GM21381 (cell line): ENCODE data around the gene RCAN3.
"Not testable (repeated sequence)": the region's sequence is repeated elsewhere in the genome, so short reads cannot be mapped to it uniquely, and the experiment has no call there.

Source experiments
- ATAC-seq: cut with Tn5 transposase; IDR thresholded peaks from one replicate; pipeline ENCODE4 v1.9.1; 2021; ENCODE audit warnings: mild to moderate bottlenecking, moderate library complexity; ENCODE audit not compliant: unreplicated experiment

The RCAN3 gene

GRCh38 chr1:24484199-24484598 is 18.4 kb upstream of the RCAN3 start:
- no peak for ATAC-seq

DNA sequence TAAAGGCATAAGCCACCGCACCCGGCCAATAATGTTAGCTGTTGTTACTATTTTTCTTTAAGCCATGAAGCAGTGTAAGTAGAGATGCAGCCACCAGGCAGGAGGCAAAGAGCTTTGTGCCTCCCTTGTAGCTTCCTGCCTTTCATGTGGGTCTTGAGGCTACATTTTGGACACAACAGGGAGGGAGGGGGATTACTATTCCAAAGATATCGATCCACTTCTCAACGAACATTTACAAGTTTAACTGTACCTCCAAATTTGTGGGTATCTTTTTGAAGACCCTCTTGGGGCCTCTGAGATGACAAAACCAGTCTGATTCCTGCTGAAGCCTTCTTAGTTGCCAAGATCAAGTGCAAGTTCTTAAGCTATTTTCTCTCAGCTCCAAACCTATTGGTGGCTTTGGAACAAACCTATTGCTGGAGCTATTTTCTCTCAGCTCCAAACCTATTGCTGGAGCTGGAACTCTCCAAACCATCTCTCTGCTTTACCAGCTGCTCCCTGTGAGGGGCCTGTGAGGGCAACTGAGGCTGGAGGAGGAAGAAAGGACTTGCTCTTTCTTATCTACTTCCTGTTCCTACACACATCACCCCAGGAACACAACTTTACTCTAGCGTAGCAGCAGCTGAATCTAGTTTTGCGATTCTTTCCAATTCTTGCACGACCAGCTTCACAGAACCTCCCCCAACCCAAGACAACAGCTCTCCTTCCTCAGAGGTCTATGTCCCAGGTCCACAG is 16.1 kb upstream of the RCAN3 start:
- no peak for ATAC-seq

GRCh38 chr1:24487455-24487854 is 15.2 kb upstream of the RCAN3 start:
- no peak for ATAC-seq

GRCh38 chr1:24488159-24488558 is 14.5 kb upstream of the RCAN3 start:
- not testable (repeated sequence) for ATAC-seq

DNA sequence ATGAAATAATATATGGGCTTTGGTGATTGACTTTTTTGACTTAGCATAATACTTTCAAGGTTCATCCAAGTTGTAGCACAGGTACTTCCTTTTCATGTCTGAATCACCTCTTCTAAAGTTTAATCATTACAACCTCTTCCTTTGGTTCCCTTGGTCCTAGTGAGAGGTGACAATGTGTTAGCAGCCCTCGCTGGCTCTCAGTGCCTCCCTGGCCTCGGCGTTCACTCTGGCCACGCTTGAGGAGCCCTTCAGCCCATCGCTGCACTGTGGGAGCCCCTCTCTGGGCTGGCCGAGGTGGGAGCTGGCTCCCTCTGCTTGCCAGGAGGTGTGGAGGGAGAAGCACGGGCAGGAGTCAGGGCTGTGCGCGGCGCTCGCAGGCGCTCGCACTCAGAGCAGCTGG is 13.0 kb upstream of the RCAN3 start:
- no peak for ATAC-seq

DNA sequence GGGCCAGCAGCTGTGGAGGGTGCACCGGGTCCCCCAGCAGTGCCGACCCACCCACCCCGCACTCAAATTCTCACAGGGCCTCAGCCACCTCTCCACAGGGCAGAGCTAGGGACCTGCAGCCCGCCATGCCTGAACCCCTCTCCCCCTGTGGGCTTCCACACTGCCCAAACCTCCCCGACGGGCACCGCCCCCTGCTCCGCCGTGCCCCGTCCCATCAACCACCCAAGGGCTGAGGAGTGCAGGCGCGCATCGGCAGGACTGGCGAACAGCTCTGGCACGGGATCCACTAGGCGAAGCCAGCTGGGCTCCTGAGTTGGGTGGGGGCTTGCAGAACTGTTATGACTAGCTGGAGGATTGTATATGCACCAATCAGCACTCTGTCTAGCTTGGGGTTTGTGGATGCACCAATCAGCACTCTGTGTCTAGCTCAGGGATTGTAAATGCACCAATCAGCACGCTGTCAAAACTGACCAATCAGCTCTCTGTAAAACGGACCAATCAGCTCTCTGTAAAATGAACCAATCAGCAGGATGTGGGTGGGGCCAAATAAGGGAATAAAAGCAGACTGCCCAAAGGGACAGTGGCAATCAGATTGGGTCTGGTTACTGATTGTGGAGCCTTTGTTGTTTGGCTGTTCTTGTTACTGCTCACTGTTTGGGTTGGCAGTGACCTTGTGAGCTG is 12.4 kb upstream of the RCAN3 start:
- no peak for ATAC-seq

DNA sequence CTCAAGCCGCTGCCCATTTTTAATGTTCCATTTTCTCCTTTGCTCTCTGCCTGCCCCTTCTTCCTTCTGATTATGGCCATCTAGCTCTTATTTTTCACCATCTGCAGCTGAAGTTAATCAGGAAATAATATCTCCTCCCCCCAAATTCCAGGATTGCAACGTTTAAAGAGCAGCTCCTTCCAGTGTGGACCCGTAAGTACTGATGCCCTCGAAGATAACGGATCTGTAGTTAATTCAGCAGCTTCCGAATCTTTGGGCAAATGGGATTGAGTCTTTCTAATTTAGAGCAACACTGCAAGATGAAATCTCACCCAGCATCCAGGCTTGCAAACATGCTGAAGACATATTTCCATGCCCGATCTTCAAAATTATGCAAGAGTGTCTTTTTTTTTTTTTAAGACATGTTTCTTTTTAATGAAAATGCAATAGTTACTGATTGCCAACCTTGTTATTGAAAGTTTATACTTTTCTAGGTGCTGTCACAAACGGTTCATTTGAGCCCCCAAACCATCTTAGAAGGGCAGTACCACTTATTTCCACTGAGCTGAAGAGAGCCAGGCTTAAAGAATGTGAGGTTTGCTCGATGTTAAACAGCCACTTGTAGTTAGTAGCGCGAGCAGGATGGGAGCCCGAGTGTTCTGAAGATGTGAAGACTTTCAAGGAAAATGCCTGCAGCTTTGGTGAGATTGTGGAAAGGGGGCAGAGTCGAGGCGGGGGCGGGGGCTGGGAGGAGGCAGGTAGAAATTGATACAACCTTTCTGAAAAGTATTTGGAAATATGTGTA is 10.9 kb upstream of the RCAN3 start:
- no peak for ATAC-seq

DNA sequence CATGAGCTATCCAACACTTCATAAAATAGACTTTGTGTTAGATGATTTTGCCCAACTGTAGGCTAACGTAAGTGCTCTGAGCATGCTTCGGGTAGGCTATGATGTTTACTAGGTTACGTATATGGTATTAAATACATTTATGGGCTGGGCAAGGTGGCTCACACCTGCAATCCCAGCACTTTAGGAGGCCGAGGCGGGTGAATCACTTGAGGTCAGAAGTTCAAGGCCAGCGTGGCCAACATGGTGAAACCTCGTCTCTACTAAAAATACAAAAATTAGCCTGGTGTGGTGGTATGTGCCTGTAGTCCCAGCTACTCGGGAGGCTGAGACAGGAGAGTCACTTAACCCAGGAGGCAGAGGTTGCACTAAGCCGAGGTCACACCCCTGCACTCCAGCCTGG is 9.7 kb upstream of the RCAN3 start:
- ATAC-seq: not testable (repeated sequence)

- ATAC-seq: no peak
Observed at GRCh38 chr1:24493785-24494184, 8.9 kb upstream of the RCAN3 start.

GRCh38 chr1:24498589-24498988 is 4.0 kb upstream of the RCAN3 start:
- no peak for ATAC-seq

- no peak for ATAC-seq
Observed at GRCh38 chr1:24500448-24501048, 2.1 kb upstream of the RCAN3 start.

- no peak for ATAC-seq
Observed at GRCh38 chr1:24501371-24502064, 1.1 kb upstream of the RCAN3 start.

DNA sequence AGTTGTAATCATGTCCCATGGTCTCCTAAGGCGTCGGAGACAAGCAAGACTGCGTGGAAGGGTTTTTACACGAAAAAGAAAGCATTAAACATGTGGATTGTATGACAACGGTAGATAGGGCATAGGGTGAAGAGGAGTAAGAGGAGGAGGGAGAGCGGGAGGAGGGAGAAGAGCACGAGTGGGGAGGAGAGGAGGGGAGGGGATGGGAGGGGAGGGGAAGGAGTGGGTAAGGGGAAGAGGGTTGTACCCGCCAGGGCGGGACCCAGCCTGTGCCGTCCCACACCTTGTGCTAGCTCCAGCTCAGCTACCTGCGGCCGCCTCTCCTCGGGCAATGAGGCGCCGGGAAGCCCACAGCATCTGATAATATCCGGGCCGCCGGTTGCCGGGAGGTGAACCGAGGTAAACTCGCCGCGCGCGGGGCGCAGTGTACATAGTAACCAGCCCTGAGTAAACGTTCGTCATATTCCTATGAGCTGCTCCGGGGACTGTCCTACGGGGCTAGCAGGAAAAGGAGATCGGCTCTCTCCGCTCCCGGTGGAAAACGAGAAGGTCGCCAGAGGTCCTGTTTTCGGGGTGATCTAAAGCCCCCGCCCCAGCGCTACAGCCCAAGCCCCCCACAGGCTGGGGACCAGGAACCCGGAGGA is 449 bp upstream of the RCAN3 start:
- ATAC-seq: no peak

DNA sequence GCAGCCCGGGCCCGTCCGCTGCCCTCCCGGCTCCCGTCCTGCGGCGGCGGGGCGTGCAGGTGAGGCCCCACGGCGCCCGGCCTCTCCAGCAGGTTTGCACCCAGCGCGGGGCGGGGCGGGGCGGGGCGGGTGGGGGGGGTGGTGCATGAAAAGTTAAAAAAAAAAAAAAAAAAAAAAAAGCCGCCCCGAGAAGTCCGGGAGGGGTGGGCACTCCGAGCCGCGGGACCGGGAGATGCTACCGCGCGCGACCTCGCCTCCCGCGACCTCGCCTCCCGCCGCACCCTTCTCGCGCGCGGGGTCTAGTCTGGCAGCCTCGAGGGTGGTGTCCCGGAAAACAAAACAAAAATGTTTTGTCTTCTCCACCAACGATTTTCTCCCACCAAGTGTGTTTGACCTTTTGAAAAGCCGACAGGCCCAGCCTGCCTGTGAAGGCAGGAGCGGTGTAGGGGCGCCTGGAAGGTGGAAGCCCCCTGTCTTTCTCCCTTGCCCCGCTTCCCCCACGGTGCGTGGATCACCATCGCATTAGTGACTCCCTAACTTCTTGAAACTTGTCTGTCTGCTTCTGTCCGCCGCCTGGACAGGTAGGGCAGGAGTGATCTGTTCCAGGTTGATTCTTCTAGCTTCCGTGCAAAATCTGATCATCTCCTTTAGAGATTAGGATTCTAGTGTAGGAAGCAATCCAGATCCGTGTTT is 569 bp downstream of the RCAN3 start:
- ATAC-seq: peak; percentile 25

GRCh38 chr1:24503870-24504523 is 1.4 kb downstream of the RCAN3 start:
- ATAC-seq: no peak

DNA sequence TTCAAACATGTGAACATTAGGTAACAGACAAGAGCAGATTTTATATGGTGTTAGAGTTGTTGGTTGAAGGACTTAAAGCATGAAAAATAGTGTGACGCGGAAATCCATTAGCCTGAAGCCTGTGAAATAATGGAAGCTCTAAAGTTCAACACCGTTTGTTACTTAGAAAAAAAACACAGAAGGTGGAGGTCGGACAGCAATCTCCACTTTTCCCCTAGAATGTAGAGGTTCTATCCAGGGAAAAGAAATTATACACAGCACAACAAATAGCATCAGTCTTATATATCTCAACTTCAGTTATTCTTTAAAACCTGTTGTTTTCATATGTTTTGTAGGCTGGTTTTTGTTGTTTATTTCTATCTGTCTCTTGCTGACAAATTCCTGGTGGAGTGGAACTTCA is 1.9 kb downstream of the RCAN3 start:
- no peak for ATAC-seq

DNA sequence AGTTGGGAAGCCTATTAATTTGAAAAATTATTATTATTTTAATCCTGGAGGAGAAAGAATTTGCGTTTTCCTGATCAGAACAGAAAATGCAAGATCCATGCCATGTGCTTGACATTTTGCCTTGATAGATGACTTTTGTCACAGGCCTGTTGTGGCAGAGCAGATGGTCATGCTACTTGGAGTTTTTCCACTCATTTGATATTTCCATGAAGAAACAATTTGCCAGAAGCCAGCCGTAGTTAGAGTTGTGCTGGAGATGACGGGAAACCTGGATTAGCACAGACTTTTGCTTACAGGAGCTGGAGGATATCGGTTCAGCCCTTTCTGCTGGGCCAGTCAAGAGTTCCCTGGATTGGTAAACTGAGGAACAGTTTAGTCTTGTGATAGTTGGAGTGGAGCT is 3.2 kb downstream of the RCAN3 start:
- ATAC-seq: no peak

- ATAC-seq: no peak
Observed at GRCh38 chr1:24506691-24507381, 4.2 kb downstream of the RCAN3 start.

GRCh38 chr1:24507405-24507804 is 4.8 kb downstream of the RCAN3 start:
- ATAC-seq: no peak
